HG03097 (cell line): ENCODE measurements around the gene SEC14L2.
"Not testable (repeated sequence)": the region's sequence is repeated elsewhere in the genome, so short reads cannot be mapped to it uniquely, and the experiment has no call there.

Experiments
- ATAC-seq: cut with Tn5 transposase; IDR thresholded peaks from one replicate; pipeline ENCODE4 v1.9.1; 2021; ENCODE audit not compliant: unreplicated experiment, low FRiP score

SEC14L2 gene

GRCh38 chr22:30402028-30402765 is 5.4 kb downstream of the SEC14L2 start:
- no peak for ATAC-seq

- ATAC-seq: not testable (repeated sequence)
These were observed 5.9 kb downstream of the SEC14L2 start for GRCh38 chr22:30402766-30403104.

- no peak for ATAC-seq
These were observed 7.5 kb downstream of the SEC14L2 start for GRCh38 chr22:30404307-30404706.

- ATAC-seq: no peak
These were observed 8.9 kb downstream of the SEC14L2 start for GRCh38 chr22:30405731-30406130.

- no peak for ATAC-seq
These were observed 9.6 kb downstream of the SEC14L2 start for GRCh38 chr22:30406400-30406799.

GRCh38 chr22:30408388-30409102 is 11.7 kb downstream of the SEC14L2 start:
- no peak for ATAC-seq

GRCh38 chr22:30411780-30412179 is 15.0 kb downstream of the SEC14L2 start:
- no peak for ATAC-seq

GRCh38 chr22:30413001-30413400 is 16.2 kb downstream of the SEC14L2 start:
- ATAC-seq: no peak

- ATAC-seq: no peak
These were observed 17.1 kb downstream of the SEC14L2 start for GRCh38 chr22:30413745-30414524.

- ATAC-seq: no peak
These were observed 17.8 kb downstream of the SEC14L2 start for GRCh38 chr22:30414525-30415047.

GRCh38 chr22:30416403-30416802 is 19.6 kb downstream of the SEC14L2 start:
- no peak for ATAC-seq

GRCh38 chr22:30416837-30417236 is 20.0 kb downstream of the SEC14L2 start:
- ATAC-seq: no peak

GRCh38 chr22:30420347-30421125 is 23.7 kb downstream of the SEC14L2 start:
- no peak for ATAC-seq

- no peak for ATAC-seq
These were observed 25.1 kb downstream of the SEC14L2 start for GRCh38 chr22:30421695-30422480.

GRCh38 chr22:30422481-30423300 is 25.9 kb downstream of the SEC14L2 start:
- ATAC-seq: no peak

GRCh38 chr22:30423301-30423958 is 26.6 kb downstream of the SEC14L2 start:
- peak; percentile 30 for ATAC-seq

- peak; percentile 83 for ATAC-seq
These were observed 27.2 kb downstream of the SEC14L2 start for GRCh38 chr22:30423959-30424533.
